C4-2B (cell line): Measurements from ENCODE around the gene EMD.
"Not testable (repeated sequence)": the region's sequence is repeated elsewhere in the genome, so short reads cannot be mapped to it uniquely, and the experiment has no call there.

ENCODE experiments used
- H3K27ac ChIP-seq: fragments of 450-650 bp; 2 replicates; pipeline ENCODE4 v1.5.1; 2017
- CTCF ChIP-seq: fragments of 450-650 bp; conservative IDR thresholded peaks from 2 replicates; pipeline ENCODE4 v1.5.1; 2017; ENCODE audit warnings: mild to moderate bottlenecking
- ZFX ChIP-seq: fragments of 450-650 bp; IDR thresholded peaks from 2 replicates; pipeline ENCODE4 v1.6.1; 2017

The EMD gene

GRCh38 chrX:154381271-154381670, 2.2 kb downstream of the EMD start:
- no peak overlapping the region for H3K27ac ChIP-seq
- no peak for TF ChIP-seq CTCF
- no peak for TF ChIP-seq ZFX

GRCh38 chrX:154382483-154383069, 3.5 kb downstream of the EMD start:
- TF ChIP-seq CTCF = no peak
- no peak for TF ChIP-seq ZFX
- H3K27ac ChIP-seq = no peak overlapping the region

GRCh38 chrX:154383359-154384283, 4.5 kb downstream of the EMD start:
- no peak for TF ChIP-seq ZFX
- no peak for TF ChIP-seq CTCF
- H3K27ac ChIP-seq = no peak overlapping the region

GRCh38 chrX:154384284-154384892, 5.3 kb downstream of the EMD start:
- no peak overlapping the region for H3K27ac ChIP-seq
- TF ChIP-seq CTCF (peak; percentile 19), ZFX (no peak)

GRCh38 chrX:154388094-154388493, 9.0 kb downstream of the EMD start:
- not testable (repeated sequence) for H3K27ac ChIP-seq

- not testable (repeated sequence) for H3K27ac ChIP-seq
Observed at GRCh38 chrX:154388649-154389048, 9.6 kb downstream of the EMD start.

- H3K27ac ChIP-seq = not testable (repeated sequence)
Observed at GRCh38 chrX:154389812-154390747, 11.0 kb downstream of the EMD start.

- peak overlapping the region; percentile 97; the same call in 1 of the 2 replicates for H3K27ac ChIP-seq
Observed at GRCh38 chrX:154396363-154396762, 17.3 kb downstream of the EMD start.
